DMS79 treated with DMSO at 0.1 percent for 48 hours (cell line): Measurements from ENCODE around the gene HS6ST1.

Experiments used
- DNase-seq: peaks from one replicate; lab custom pipeline; 2025; lab: John Stamatoyannopoulos, UW

HS6ST1 gene

DNA sequence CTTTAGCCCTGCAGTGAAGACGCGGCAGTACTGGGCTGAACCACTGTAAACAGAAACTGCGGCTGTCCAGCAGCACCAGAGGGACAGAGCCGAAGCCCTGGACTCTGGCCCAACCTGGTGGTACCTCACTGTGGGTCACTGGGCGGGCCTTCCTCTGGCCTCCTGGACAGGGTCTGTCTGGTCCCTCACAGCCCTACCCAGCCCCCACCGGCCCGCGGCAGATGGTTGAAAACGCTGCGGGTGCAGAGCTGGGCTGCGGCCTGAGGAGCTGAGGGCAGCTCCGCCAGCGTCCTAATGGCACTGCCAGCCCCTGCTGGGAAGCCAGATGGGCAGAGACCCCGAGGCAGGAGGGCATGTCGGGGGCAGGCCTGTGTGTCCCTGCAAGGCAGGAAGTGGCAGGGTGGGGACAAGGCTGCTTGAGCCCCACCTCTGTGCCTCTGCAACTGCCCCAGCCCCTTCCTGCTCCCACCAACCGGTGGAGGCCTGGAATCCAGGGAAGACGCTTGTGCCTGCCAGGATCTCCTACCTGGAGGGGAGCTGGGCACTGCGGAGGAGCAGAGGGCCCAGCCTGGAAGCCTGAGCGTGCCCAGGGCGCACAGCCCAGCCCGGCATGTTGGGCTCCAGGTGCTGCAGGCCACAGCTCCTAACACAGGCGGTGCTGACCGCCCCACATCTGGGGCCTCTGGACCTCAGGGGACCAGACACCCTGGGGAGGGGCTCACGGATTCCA is 36.3 kb downstream of the HS6ST1 start:
- no peak for DNase-seq

DNA sequence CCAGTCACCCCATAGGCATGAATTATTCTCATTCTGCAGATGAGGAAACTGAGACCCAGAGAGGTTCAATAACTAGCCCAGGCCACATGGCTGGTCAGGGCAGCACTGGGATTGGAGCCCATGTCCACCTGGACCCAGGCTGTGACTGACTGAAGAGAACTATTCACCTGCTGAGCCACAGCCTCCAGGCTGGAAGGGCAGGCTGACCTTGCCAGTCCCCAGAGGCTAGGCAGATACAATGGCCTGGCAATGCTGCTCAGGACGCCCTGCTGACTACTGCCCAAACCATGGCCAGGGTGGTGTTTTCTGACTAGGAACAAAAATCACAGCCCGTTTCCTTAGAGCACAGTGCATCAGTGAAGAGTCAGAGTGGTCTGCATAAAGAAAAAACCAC is 36.8 kb downstream of the HS6ST1 start:
- DNase-seq, result no peak

DNA sequence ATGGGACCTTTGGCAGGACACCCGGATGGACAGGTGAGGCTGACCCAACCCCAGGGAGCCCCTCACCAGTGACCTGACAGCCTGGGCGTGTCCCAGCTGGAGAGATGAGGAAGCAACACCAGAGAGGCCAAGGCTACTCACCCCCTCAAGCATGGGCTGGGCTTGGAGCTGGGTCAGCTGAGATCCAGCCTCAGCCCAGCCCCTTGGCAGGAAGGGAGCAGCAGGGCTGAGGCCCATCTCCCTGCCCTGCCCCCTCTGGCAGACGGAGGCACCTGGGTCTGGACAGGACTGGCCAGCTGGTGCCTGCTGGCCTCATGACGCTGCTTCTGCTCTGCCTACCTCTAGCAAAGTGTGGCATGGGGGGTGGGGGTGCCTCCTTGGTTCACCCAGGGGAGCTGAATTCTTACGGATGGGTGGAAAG is 37.8 kb downstream of the HS6ST1 start:
- no peak for DNase-seq

DNA sequence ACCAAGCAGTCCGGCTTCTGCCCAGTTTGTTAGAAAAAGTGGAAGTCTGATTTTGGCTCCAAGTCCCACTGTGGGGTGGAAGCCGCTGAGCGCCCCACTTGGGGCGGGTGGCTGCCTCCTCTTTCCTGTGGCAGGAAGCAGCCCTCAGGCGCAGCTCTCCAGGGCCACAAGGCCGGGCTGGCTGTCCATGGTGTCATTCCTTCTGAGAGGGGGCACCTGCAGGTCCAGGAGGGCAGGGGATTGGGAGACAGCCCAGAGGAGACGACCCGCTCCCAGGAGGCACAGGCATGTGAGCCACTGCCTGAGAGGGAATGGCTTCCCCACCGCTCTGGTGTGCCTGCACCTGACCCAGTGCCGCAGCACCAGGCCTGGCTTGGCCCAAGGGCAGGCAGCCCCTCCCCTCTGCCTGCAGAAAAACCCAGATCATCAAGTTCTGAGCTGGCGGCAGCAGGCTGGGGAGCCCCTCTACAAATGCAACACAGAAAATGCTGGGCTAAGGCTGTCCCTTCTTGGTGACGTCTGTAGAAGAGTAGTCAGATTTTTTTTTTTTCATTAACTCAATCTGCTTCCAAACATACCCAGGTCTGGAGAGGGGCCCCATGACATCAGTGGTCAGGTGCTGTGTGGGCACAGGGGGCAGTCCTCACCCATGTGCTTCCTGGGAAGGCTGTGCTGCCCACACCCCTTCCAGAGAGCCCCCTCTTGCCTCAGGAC is 38.4 kb downstream of the HS6ST1 start:
- DNase-seq, result no peak

DNA sequence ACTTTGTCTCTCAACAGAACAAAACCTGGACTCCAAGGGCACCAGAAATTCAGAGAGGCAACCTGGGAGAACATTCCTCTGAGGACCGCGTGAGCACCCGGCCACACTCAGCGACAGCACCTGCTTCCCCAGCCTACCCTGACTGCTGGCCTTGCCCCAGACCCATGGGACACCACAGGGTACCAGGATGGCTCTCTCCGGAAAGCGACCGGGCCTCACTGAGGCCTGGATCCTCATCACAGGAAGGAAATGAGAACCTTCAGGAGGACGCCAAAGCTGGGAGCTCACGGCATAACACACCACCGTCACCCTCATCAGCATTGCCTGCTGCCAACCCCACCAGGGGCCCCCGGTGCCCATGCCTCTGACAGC is 38.9 kb downstream of the HS6ST1 start:
- DNase-seq, result no peak

DNA sequence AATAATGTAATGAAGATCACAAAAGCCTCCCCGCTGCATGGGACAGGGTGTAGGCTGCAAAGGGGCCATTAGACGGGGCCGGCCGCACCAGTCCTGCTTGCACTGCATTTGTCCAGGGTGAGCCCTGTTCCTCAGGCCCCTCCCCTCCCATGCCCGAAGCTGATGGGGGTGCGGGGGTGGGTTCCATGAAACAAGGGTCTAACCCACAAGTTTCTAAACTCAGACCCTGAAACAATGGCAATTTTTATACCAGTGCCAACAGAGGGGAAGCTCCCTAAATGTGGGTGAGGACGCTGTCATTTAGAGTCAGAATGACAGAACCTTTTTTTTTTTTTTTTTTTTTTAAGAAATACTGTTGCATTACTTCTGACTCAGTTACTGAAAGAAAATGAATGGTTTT is 39.7 kb downstream of the HS6ST1 start:
- DNase-seq, result no peak

DNA sequence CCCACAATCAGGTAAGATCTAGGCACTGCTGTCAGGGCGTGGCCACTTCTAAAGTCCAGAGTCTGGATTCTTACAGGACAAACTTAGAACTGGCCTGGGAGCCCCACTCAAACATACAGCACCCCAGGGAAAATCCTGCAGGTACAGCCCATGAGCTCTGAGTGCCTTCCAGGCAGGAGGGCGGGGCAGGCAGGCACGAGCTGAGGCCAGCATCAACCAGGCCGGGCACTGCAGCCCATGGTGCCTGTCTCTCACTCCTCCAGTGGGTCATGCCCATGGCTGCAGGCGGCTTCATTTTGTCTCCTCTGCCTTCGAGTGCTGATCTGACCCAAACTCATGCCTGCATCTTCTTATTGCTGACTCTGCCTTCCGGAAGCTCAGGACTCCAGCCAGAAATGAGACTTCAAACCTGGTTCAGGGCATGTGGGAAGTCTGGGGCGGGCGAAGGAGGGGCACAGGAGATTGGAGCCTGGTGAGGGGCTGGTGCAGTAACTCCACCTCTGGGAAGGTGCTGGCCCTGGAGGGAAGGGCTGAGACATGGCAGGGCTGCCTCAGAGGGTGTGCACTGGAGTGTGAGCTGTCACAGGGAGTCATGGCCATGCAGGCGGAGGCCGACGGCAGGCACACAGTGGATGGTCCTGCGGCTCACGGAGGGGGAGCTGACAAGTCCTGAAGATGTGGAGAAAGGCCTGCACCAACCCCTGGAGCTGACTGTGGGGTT is 40.5 kb downstream of the HS6ST1 start:
- DNase-seq, result no peak

DNA sequence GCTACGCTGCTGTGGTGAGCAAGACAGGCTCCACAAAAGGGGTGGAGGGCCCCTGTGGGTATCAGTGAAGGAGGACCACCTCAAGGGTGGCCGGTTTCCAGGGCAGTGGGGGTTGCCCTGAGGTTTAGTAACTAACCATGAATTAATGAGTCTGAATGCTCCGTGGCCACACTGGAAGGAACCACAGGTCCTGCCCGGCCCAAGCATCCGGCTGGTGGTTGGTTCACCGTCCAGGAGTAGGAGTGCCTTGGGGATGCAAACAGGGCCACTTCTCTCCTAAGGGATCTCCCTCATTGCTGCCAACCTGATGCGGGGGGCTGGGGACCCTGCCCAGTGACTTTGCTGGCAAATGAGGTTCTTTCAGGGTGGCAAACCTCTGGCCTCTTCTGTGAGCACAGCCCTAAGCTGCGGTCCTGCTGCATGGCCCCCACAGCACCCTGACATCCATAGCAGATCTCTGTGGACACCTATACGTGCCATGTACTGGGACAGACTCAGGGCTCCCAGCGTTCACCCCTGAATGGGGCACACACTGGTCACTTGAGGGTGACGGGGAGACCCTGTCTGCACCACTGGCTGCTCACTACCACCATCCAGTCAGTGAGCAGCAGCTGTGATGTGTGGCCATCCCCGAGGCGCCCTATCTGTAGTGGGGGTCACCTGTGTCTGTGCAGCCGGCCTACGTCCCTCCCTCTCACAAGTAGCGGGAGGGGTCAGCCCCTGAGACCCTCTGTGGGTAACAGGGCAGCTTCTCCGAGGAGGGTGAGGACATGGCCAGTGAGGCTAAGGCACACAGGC is 41.6 kb downstream of the HS6ST1 start:
- no peak for DNase-seq

DNA sequence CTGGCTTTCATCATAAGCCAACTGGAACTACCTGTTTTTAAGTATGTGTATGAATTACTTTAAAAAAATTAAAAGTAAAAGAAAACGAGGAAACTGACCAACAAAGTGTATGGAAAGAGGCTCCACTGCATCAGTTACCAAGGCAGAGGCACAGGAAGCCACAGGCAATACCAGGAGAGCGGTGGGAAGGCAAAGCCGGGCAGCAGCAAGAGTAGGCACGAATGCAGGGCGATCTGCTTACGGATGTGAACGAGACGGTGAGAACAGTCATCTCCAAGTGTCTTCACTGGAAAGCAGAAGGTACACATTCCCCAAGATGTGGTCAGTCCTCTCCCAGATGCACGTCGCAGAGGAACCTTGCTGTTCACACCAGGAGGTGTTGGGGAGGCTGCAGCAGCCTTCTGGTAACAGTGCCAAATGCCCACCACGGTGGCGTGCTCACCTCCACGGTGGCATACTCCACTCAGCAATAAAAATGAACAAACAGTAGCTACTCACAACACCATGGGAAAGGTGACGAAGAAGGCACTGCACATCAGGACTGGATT is 43.1 kb downstream of the HS6ST1 start:
- no peak for DNase-seq

DNA sequence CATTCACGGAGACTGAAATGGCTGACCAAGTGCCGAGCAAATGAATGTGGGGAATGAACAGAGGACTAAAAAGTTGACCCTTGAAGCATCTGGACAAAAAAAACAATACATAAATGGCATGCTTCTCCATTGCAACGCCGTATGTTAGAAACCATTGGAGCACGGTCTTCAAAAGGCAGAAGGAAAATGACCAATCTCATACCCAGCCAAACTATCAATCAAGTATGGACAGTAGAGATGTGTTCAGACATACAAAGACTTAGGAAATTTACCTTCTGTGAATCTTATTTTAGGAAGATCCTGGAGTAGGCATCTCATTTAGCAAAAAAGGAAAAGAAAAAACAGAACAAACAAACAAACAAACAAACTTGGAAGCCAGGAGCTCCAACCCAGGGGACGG is 44.5 kb downstream of the HS6ST1 start:
- no peak for DNase-seq

DNA sequence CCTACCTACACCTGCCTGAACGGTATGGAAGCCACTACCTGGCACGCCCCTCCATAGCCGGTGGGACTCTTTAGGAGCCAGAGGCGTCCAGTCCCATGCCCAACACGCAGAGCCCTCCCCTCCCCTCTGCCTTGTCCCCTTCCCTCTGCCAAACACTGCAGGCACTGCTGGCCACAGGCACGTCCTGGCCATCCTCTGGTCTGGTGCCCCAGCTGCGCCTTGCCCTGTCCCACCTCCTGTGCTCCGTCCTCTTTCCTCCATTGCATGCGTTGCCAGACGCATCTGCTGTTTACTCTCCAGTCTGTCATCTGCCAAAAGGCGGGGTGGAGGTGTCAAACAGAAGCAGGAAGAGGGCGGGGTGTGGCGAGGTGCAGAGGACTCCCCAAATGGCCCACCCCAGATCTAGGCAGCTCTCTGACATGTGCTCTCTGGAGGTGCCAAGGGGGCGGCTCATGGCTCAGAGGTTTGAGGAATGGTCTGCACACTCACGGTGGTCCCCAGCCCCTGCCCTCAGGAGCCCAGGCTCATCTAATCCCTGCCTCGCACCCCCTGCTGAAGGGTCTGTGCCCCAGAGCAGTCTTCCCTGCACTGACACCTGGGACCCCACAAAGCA is 45.1 kb downstream of the HS6ST1 start:
- no peak for DNase-seq

DNA sequence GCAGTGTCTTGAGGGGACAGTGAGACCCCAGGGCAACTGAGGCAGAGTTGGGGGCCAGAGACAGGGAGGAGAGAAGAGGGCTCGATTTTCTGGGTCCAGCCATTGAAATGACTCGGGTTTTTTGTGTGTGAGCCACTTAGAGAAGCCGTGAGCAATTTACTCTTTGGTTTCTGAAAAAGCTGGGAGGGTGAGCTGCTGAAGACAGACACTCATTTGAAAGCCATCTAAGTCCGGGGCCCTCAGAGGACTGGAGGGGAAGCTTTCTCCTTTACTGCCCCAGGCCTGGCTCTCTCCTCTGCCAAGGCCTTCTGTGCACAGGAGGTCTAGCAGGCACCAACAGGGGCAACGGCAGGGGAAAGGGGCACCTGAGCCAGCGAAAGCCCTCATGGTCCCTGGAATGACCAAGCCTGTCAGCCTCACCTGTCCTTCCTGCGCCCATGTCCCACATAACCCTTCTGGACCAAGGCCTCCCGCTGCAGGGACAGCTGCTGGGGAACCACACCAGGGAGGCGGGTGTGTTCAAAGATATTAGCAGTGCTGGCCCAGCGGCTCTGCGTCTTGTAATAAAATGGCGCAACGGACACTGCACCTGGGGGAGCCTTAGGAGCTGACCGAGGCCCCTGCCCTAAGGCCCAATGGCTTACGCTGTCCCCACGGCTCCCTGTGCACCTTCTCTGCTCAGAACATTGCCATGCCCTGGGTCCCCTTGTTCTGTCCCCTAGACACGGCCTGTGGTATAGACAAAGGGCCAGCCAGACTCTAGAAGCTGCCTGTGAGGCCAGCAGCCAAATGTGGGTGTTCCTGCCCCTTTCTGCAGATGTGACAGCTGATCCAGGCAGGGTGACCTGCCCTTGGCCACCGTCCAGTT is 45.8 kb downstream of the HS6ST1 start:
- DNase-seq, result no peak

DNA sequence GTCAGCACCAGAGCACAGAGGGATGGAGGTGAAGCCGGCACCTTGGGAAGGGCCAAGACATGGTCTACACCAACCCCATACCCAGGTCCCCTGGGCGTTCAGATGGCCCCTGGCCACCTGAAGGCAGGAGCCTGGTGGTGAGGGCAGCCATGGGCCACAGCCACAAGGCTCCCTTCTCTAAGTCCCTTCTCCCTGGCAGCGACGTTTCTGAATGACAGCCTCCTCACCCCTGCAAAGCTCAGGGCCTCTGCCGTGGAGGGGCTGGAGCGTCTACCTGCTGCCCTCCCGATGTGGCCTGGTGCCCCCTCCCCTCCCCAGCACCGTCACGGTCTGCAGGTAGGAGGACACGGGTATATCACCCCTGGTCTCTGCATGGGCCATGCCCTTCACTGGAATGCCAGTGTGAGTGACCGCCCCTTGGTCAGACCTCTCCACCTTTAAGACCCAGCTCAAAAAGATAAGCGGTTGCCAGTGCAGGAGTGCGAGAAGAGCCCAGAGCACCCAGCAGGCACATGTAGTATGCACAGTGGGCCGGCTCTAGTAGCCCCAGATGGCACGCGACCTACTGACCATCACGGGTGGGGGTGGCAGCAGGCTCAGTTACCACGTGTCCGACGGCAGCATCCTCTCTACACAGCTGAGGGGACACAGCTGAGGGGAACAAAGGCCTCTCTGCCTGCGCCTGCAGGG is 46.6 kb downstream of the HS6ST1 start:
- DNase-seq, result no peak

DNA sequence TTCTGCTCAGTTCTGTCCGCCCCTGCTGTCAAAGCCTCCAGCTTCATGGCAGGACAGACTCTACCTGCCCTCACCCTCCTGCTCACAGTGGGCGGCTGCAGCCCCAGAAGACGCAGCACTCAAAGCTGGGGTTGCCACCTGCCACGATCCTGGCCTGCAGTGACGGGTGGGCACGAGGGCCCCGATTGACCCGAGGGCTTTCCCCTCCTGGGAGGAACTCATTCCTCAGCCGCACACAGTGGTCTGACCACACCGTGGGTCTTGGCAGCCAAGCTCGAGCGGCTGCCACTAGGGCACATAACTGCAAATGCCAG is 47.1 kb downstream of the HS6ST1 start:
- no peak for DNase-seq

DNA sequence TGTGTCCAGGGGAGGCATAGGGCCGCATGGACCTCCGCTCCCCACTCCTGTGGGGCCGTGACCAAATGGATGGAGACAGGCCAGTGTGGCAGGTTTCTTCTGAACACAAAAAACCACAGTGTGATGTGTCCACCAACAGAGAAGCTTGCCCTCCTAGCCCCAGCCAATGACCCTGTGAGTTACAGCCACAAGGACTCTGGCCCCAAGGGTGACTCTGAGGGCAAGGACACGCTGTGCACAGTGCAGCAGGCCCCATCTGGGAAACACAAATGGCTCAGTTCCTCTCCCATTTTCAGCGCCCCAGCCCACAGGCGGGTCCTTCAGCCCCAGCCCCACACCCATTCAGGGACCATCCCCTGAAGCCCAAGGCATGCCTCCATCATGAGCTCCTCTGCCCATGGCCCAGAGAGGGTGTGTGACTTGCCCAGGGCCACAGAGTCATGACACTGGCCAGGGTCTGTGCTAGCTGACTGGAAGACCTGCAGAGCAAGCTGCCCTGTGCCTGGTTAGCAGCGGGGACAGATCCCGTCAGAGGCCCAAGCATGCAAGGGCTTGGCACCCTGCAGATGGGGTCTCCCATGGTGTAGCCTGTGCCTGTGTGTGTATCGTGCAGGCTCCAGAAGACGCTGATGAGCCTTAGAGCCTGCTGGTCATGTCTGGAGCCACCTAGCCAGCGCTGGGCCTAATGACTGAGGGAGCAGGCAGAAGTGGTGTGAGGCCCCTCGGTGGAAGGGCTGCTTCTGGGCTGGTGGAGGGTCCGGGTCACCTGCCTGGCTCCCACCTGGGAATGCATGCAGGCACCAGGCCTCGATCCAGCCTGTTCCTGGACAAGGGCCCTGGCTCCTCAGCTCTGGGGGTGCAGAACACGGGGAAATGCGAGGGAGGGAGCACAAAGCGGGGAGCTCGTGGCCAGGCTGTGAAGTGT is 47.7 kb downstream of the HS6ST1 start:
- no peak for DNase-seq

DNA sequence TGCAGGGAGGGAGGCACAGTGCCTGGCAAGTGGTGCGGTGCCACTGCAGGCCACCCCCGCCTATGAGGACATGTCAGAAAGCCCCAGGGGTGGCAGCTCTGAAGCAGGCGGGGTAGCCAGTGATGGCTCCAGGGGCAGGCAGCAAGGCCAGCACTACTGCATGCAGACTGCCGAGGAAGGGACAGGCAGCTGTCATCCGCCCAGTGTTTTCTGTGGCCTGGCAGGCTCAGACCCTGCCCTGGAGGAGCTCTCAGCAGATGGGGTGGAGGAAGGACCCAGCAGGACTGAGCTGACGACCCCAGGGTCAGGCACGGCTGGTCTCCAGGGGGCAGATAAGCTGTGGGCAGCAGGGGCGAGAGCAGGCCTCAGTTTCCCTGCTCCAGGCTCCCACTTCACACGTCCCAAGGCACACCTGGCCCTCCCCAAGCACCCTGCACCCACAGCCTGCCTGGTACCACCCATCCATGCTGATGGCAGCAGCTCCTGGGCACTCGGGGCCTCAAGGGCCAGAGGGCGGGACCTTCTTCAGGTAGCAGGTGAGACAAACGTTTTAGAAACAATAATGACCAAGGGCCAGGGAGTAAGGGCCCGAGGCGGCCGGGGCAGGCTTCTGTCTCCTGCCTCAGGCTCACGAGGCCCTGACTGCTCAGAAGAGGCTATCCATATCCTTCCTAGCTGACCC is 48.5 kb downstream of the HS6ST1 start:
- DNase-seq, result no peak

DNA sequence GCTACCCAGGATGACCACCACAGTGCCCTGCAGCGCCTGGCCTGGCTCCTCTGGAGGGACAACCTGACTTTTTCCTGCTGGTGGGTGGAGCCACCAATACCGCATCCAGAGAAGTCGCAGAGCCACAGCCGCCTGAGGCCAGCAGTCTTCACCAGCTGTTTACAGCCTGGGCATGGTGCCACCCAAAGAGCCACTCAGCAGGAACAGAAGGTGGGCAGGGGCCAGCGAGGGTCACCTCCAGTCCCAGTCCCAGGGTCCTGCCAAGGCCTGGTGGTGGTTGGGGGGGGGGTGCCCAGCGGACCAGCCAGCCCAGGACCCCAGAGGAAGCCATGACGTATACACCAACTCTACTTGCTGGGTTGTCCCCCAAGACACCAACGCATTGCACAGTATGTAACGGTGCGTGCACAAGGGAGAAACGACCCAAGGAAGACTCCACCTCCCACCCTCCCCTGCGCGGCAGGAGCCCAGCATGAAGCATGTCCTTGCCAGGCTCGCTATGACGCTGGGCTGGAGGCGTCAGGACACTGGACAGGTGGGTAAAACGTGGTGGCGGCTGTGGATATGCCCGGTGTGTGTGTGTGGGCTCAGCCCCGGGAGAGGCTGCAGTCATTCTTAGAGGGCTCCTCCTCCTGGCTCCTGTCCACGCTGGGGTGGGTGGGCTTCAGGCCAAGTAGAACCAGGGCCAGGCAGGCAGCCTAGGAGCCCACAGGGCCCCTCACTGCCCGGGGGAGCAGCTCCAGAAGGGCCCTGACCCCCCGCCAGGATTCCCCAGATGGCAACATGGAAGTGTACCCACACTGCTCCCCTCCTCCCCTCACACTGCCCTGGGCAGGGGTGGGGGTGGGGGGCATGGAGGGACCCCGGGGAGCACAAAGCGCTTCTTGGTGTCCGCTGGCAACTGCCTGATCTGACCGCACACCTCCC is 49.3 kb downstream of the HS6ST1 start:
- DNase-seq, result no peak
